Measurements from ENCODE around the gene PDE2A. TPM values are rescaled to one million over a fixed set of nuclear protein-coding genes. Genes with fewer than 3 reads are reported as not detected.

PDE2A gene
- total and polyA plus RNA-seq, 10 of the 15 experiments (the other 5 are each of a cell fraction or from before 2014, with no cell fraction given), result 0.06 to 0.15 (median 0.11) TPM; not detected in 6

- Histone ChIP-seq H2AFZ (ENCODE audit: control insufficient read depth, low read depth, low read length) (no peak overlapping the region), H3K4me1 (ENCODE audit: control insufficient read depth, insufficient read depth, low read length) (no peaks in the 10 kb centered on the region), H3K79me2 (ENCODE audit: control insufficient read depth, insufficient read depth, low read length) (no peaks in the 10 kb centered on the region), H3K36me3 (ENCODE audit: control insufficient read depth in 2 of 2, insufficient read depth in 2 of 2, low read length in 1 of 2) (no peaks in the 10 kb centered on the region), H4K20me1 (ENCODE audit: control insufficient read depth, insufficient read depth) (no peaks in the 10 kb centered on the region), H3K27ac (ENCODE audit: control insufficient read depth, insufficient read depth) (no peak overlapping the region), H3K4me3 (no peak overlapping the region), H3K9ac (ENCODE audit: control insufficient read depth, insufficient read depth, low read length) (no peak overlapping the region), H3K27me3 (replicated peaks in 1 of 2; ENCODE audit: control insufficient read depth in 2 of 2, insufficient read depth in 2 of 2, low read length in 1 of 2) (peaks cover 0 to 6% of the 10 kb centered on the region in 2 experiments; a peak in 3 of 4 replicates), H3K4me2 (ENCODE audit: control insufficient read depth, insufficient read depth) (no peak overlapping the region), H3K9me3 (replicated peaks; ENCODE audit: control insufficient read depth, insufficient read depth, low read length) (no peaks in the 10 kb centered on the region)
- intact Hi-C loops (cut with micrococcal nuclease; ENCODE audit: unreplicated experiment), result loop anchor here (10.0 kb wide), 1 partner anchor 234 kb away; the partner anchor contains the start of gene ATG16L2
- ATAC-seq (no peak), DNase-seq (ENCODE audit: low read depth, low spot score) (no peak), FAIRE-seq (no peak)
- ChIA-PET POLR2A (no interaction called here), RAD21 (ENCODE audit: unreplicated experiment) (no interaction called here), CTCF (no interaction called here), SMC1A (ENCODE audit: uncharacterized antibody, unreplicated experiment) (no interaction called here)
- TF ChIP-seq MEF2B (IDR thresholded peaks at IDR 0.05; ENCODE audit: partially characterized antibody, poor library complexity, severe bottlenecking), result no peak
- TF ChIP-seq ESRRA (IDR thresholded peaks at IDR 0.05; ENCODE audit: low read length), result no peak
- no peak for TF ChIP-seq CREM (IDR thresholded peaks at IDR 0.05; ENCODE audit: low read depth)
- TF ChIP-seq BHLHE40 (IDR thresholded peaks at IDR 0.05; ENCODE audit: borderline replicate concordance in 1 of 2, low read depth in 2 of 2, low read length in 1 of 2), result no peak
- in situ Hi-C loops (cut with MboI), result loop anchor here (5.0 kb wide), 1 partner anchor 66 kb away; no protein-coding TSS in a partner anchor
- BruUV-seq (replicated peaks), result no TSS peak
- WGBS (ENCODE audit: insufficient coverage, insufficient replicate concordance, low lambda C conversion rate, missing lambda C conversion rate), result 7% methylated on average over 5 of the region's 5 CpGs
Measured at GRCh38 chr11:72581067-72581466, 93.2 kb downstream of the PDE2A start.

GRCh38 chr11:72580642-72580950 lies 93.6 kb downstream of the PDE2A start:
- in situ Hi-C loops (cut with MboI) (loop anchor here (5.0 kb wide), 1 partner anchor 67 kb away; no protein-coding TSS in a partner anchor), intact Hi-C loops (cut with micrococcal nuclease; ENCODE audit: unreplicated experiment) (loop anchor here (10.0 kb wide), 1 partner anchor 234 kb away; the partner anchor contains the start of gene ATG16L2)
- DNase-seq (ENCODE audit: low read depth, low spot score), result no peak
- H3K79me2 ChIP-seq (ENCODE audit: control insufficient read depth, insufficient read depth, low read length), result no peaks in the 10 kb centered on the region
- no peak overlapping the region for H2AFZ ChIP-seq (ENCODE audit: control insufficient read depth, low read depth, low read length)
- 0% methylated on average over 2 of the region's 3 CpGs for WGBS (ENCODE audit: insufficient coverage, insufficient replicate concordance, low lambda C conversion rate, missing lambda C conversion rate)
- peaks cover 0 to 6% of the 10 kb centered on the region in 2 experiments; a peak in 3 of 4 replicates for H3K27me3 ChIP-seq (replicated peaks in 1 of 2; ENCODE audit: control insufficient read depth in 2 of 2, insufficient read depth in 2 of 2, low read length in 1 of 2)
- H3K27ac ChIP-seq (ENCODE audit: control insufficient read depth, insufficient read depth), result no peak overlapping the region
- H3K4me1 ChIP-seq (ENCODE audit: control insufficient read depth, insufficient read depth, low read length), result no peaks in the 10 kb centered on the region
- SMC1A ChIA-PET (ENCODE audit: uncharacterized antibody, unreplicated experiment), result no interaction called here
- CTCF ChIA-PET, result no interaction called here
- H4K20me1 ChIP-seq (ENCODE audit: control insufficient read depth, insufficient read depth), result no peaks in the 10 kb centered on the region
- FAIRE-seq, result no peak
- no peak overlapping the region for H3K9ac ChIP-seq (ENCODE audit: control insufficient read depth, insufficient read depth, low read length)
- POLR2A ChIA-PET, result no interaction called here
- no peaks in the 10 kb centered on the region for H3K36me3 ChIP-seq (ENCODE audit: control insufficient read depth in 2 of 2, insufficient read depth in 2 of 2, low read length in 1 of 2)
- no peak overlapping the region for H3K4me2 ChIP-seq (ENCODE audit: control insufficient read depth, insufficient read depth)
- RAD21 ChIA-PET (ENCODE audit: unreplicated experiment), result no interaction called here
- H3K9me3 ChIP-seq (replicated peaks; ENCODE audit: control insufficient read depth, insufficient read depth, low read length), result no peaks in the 10 kb centered on the region
- TF ChIP-seq BCL11A (IDR thresholded peaks at IDR 0.05; ENCODE audit: low read depth, low read length) (no peak), IRF5 (IDR thresholded peaks at IDR 0.05; ENCODE audit: borderline replicate concordance) (no peak), YBX1 (IDR thresholded peaks at IDR 0.05) (no peak)
- no peak for ATAC-seq
- H3K4me3 ChIP-seq, result no peak overlapping the region
- BruUV-seq (replicated peaks), result no TSS peak
